K562 (cell line): ENCODE results near the gene FNBP1. TPM values are rescaled to one million over a fixed set of nuclear protein-coding genes. Genes with fewer than 3 reads are reported as not detected.

ENCODE experiments used
- ATAC-seq: fragments of 200-7000 bp; cut with Tn5 transposase; 3 replicates; pipeline ENCODE4 v1.9.1; 2020; ENCODE audit warnings: moderate library complexity
- BruUV-seq: library from RNA; stranded (reverse); fragments of 400-500 nt; replicated peaks from 2 replicates; lab custom pipeline; 2021; lab: Mats Ljungman, UMichigan
- CTCF ChIA-PET: fragments of 300-600 bp; formaldehyde crosslinking; extraction: SDS; loops from one replicate; lab custom pipeline; 2021; ENCODE audit warnings: low intra/inter-chr PET ratio; lab: Yijun Ruan, JAX
- POLR2A ChIA-PET: fragments of 300-600, 350-650 bp; sonication (Branson Sonifier 250); formaldehyde crosslinking; extraction: SDS; loops from one replicate; lab custom pipeline; 2021; ENCODE audit warnings: antibody characterized with exemption, inconsistent platforms; lab: Yijun Ruan, JAX
- DNase-seq, 4 experiments: peaks; one replicate each; pipeline versions ENCODE4 v3.0.0 to v3.0.0-alpha.2; 2011 to 2018; ENCODE audit warnings: low spot score in 3 of 4, mixed read lengths in 3 of 4; ENCODE audit errors: extremely low read depth in 1 of 4
- FAIRE-seq: peaks from 2 replicates; lab custom pipeline; 2011; peaks lifted over from hg19 to GRCh38; lab: Jason Lieb, UNC
- H2AFZ ChIP-seq: 2 replicates; pipeline ENCODE4 v1.6.0; 2011; ENCODE audit warnings: low read depth, low read length, control low read depth, inconsistent platforms
- H3K27ac ChIP-seq: fragments of 200-600 bp; 3 replicates; pipeline ENCODE4 v1.8.0; 2011; ENCODE audit warnings: low read depth, mild to moderate bottlenecking, control low read depth, inconsistent platforms, low read length, moderate library complexity, mixed read lengths; ENCODE audit errors: extremely low read depth
- H3K27me3 ChIP-seq, 2 experiments: fragments of 300-600 bp in 1 of 2; 2 replicates in 1 of 2; 3 replicates in 1 of 2; pipeline versions ENCODE4 v1.6.0 to v1.8.0; 2011; ENCODE audit warnings: inconsistent platforms in 2 of 2, low read length in 2 of 2, mild to moderate bottlenecking in 1 of 2, mixed read lengths in 1 of 2, moderate library complexity in 1 of 2; ENCODE audit not compliant: control insufficient read depth in 2 of 2, insufficient read depth in 2 of 2
- H3K36me3 ChIP-seq: fragments of 300-600 bp; 3 replicates; pipeline ENCODE4 v1.8.0; 2011; ENCODE audit warnings: mild to moderate bottlenecking, low read length, inconsistent platforms; ENCODE audit not compliant: control insufficient read depth, insufficient read depth
- H3K4me1 ChIP-seq, 2 experiments: fragments of 200-600 bp in 1 of 2; replicated peaks in 1 of 2; 2 replicates in 1 of 2; 3 replicates in 1 of 2; pipeline versions ENCODE4 v1.5.1 to v1.8.0; 2011; ENCODE audit warnings: inconsistent platforms in 2 of 2, low read length in 2 of 2, mild to moderate bottlenecking in 1 of 2, mixed read lengths in 1 of 2, moderate library complexity in 1 of 2; ENCODE audit not compliant: control insufficient read depth in 2 of 2, insufficient read depth in 2 of 2
- H3K4me2 ChIP-seq: 2 replicates; pipeline ENCODE4 v1.6.1; 2011; ENCODE audit warnings: low read length, control low read depth, inconsistent platforms, mixed read lengths; ENCODE audit not compliant: insufficient read depth
- H3K4me3 ChIP-seq: fragments of 200-600 bp; sonication (generic), shearing (Covaris generic); 2 replicates; pipeline ENCODE4 v1.5.1; 2016; ENCODE audit warnings: control low read depth, inconsistent platforms
- H3K79me2 ChIP-seq: fragments of 200-600 bp; 3 replicates; pipeline ENCODE4 v1.8.0; 2011; ENCODE audit warnings: low read length, inconsistent platforms; ENCODE audit not compliant: control insufficient read depth, insufficient read depth
- H3K9ac ChIP-seq, 2 experiments: 2 replicates each; pipeline versions ENCODE4 v1.6.0 to v1.6.1; 2011; ENCODE audit warnings: low read depth in 2 of 2, low read length in 2 of 2, control low read depth in 1 of 2, inconsistent platforms in 1 of 2, mild to moderate bottlenecking in 1 of 2, mixed read lengths in 1 of 2; ENCODE audit not compliant: insufficient read depth in 1 of 2
- H3K9me1 ChIP-seq: one replicate; pipeline ENCODE4 v1.6.0; 2011; ENCODE audit warnings: inconsistent platforms, mild to moderate bottlenecking, low read length, moderate library complexity; ENCODE audit not compliant: control insufficient read depth, insufficient read depth
- H3K9me3 ChIP-seq: replicated peaks from 2 replicates; pipeline ENCODE4 v1.5.1; 2011; ENCODE audit warnings: low read depth, low read length, inconsistent platforms; ENCODE audit not compliant: control insufficient read depth, insufficient read depth
- H4K20me1 ChIP-seq: replicated peaks from 2 replicates; pipeline ENCODE4 v1.6.1; 2011; ENCODE audit warnings: low read length, inconsistent platforms, mixed read lengths; ENCODE audit not compliant: control insufficient read depth, insufficient read depth
- ARID3B ChIP-seq: fragments of 250-450 bp; sonication (Bioruptor Pico); IDR thresholded peaks from 2 replicates; pipeline ENCODE4 v1.4.0; 2020; ENCODE audit warnings: borderline replicate concordance
- ERF ChIP-seq: fragments of 450-650 bp; formaldehyde crosslinking; IDR thresholded peaks from 2 replicates; pipeline ENCODE4 v1.4.0; 2020; ENCODE audit warnings: mild to moderate bottlenecking, mixed read lengths
- GATAD2B ChIP-seq: fragments of 450-650 bp; IDR thresholded peaks from 2 replicates; pipeline ENCODE4 v1.6.1; 2017; ENCODE audit warnings: mild to moderate bottlenecking, borderline replicate concordance
- SP2 ChIP-seq: IDR thresholded peaks from 2 replicates; pipeline ENCODE4 v1.6.1; 2011; ENCODE audit warnings: mild to moderate bottlenecking, low read depth, low read length, moderate library complexity; ENCODE audit not compliant: poor library complexity, severe bottlenecking; ENCODE audit errors: extremely low read depth
- TBP ChIP-seq: optimal IDR thresholded peaks from 2 replicates; pipeline ENCODE3; 2011; ENCODE audit warnings: low read depth, low read length, improper control_type of control experiment
- U2AF2 ChIP-seq: fragments of 200-400 bp; formaldehyde crosslinking; optimal IDR thresholded peaks from 2 replicates; pipeline ENCODE3; 2017; ENCODE audit warnings: low read depth, mild to moderate bottlenecking, low read length
- UBTF ChIP-seq, 2 experiments: IDR thresholded peaks; 2 replicates each; pipeline ENCODE4 v1.6.1; 2012; ENCODE audit warnings: improper control_type of control experiment in 2 of 2, low read depth in 2 of 2, low read length in 2 of 2, borderline replicate concordance in 1 of 2
- ZKSCAN1 ChIP-seq: fragments of 150-350 bp; IDR thresholded peaks from 2 replicates; pipeline ENCODE4 v1.6.1; 2016; ENCODE audit warnings: low read depth, low read length
- ZNF133 ChIP-seq: fragments of 250-450 bp; sonication (Bioruptor Pico); IDR thresholded peaks from 2 replicates; pipeline ENCODE4 v1.4.0; 2020; ENCODE audit warnings: mild to moderate bottlenecking
- ZNF717 ChIP-seq: fragments of 250-450 bp; sonication (Bioruptor Pico); IDR thresholded peaks from 2 replicates; pipeline ENCODE4 v1.5.0; 2021
- ZSCAN29 ChIP-seq: fragments of 450-650 bp; IDR thresholded peaks from 2 replicates; pipeline ENCODE4 v1.6.1; 2017
- WGBS: fragments of 100-300 bp; shearing (Covaris generic); methylation state at CpG from one replicate; pipeline ENCODE4 v1.1.6; 2016; ENCODE audit warnings: low coverage, mixed read lengths; ENCODE audit not compliant: insufficient coverage; ENCODE audit errors: missing lambda C conversion rate; 5-methylcytosine and 5-hydroxymethylcytosine counted together
- in situ Hi-C: fragments of 300-500 bp; cut with MboI; formaldehyde crosslinking; loops from 4 replicates; pipeline ENCODE4 v1.15.0; 2018; ENCODE audit warnings: inconsistent platforms, mixed read lengths
- intact Hi-C: fragments of 100-400 bp; cut with micrococcal nuclease; formaldehyde crosslinking; loops from 2 replicates; pipeline ENCODE4 v1.14.2; 2022
- polyA plus RNA-seq, 8 experiments: library from polyadenylated mRNA; depleted of rRNA in 4 of 8; stranded (reverse) in 5 of 8; unstranded in 3 of 8; fragments of >200 nt; fragmentation: Nextera tagmentation in 2 of 8; fragmentation: Illumina TruSeq in 1 of 8; extraction: Ambion mirVana in 2 of 8; extraction: Trizol in 1 of 8; gene quantifications; 2 replicates each; pipeline versions ENCODE4 v1.2.1 to v1.2.3, GENCODE V29; 2011 to 2014; ENCODE audit warnings: inconsistent platforms in 1 of 8, missing spikeins in 1 of 8
- total RNA-seq, 7 experiments: library from RNA; depleted of rRNA in 6 of 7; stranded (reverse); fragments of >200 nt in 6 of 7; fragmentation: Illumina TruSeq in 2 of 7; extraction: Trizol in 2 of 7; gene quantifications; 2 replicates each; pipeline versions ENCODE4 v1.2.1 to v1.2.3, GENCODE V29; 2011 to 2021; ENCODE audit warnings: low replicate concordance in 1 of 7

The FNBP1 gene
- total and polyA plus RNA-seq, 9 of the 15 experiments (the other 6 are each of a cell fraction or from before 2014, with no cell fraction given) = 1.8 to 14.9 (median 7.6) TPM

DNA sequence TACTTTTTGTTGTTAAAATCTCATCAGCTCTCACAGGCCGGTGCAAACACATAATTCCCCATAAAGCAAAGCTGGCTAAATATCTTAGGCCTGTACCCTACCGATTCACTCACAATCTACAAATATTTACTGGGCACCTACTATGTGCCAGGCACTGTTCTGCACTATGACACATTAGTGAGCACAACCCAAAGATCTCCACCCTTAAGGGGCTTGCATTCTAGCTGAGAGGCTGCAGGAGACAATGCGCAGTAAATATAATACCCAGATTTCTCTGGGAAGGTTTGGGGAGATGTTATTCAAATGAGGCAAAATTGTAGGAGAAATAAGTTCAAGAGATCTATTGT is 53.7 kb downstream of the FNBP1 start:
- no peaks in the 10 kb centered on the region for H4K20me1 ChIP-seq
- no peak for ATAC-seq
- CTCF ChIA-PET = no interaction called here
- H3K36me3 ChIP-seq = no peaks in the 10 kb centered on the region
- no peak overlapping the region for H3K4me3 ChIP-seq
- 67% methylated on average over 3 of the region's 3 CpGs for WGBS
- H3K27me3 ChIP-seq = no peaks in the 10 kb centered on the region
- H3K9me3 ChIP-seq = no peaks in the 10 kb centered on the region
- TF ChIP-seq ZNF717 (no peak), ZKSCAN1 (0 out of 2 replicates have a peak, but pooled peaks have one; percentile 23)
- no peak overlapping the region for H3K9ac ChIP-seq
- DNase-seq = no peak
- no TSS peak for BruUV-seq
- FAIRE-seq = no peak
- intact Hi-C loops (no loop called here), in situ Hi-C loops (no loop called here)
- no peaks in the 10 kb centered on the region for H3K9me1 ChIP-seq
- no peak overlapping the region for H2AFZ ChIP-seq
- H3K4me2 ChIP-seq = no peak overlapping the region
- no peaks in the 10 kb centered on the region for H3K79me2 ChIP-seq
- H3K4me1 ChIP-seq = peaks cover 0 to 5% of the 10 kb centered on the region in 2 experiments; a peak in 4 of 5 replicates
- POLR2A ChIA-PET = interaction anchor here (1.1 kb wide), 1 partner anchor 33 kb away, joined by 4 read pairs; no protein-coding TSS in a partner anchor
- H3K27ac ChIP-seq = no peak overlapping the region

DNA sequence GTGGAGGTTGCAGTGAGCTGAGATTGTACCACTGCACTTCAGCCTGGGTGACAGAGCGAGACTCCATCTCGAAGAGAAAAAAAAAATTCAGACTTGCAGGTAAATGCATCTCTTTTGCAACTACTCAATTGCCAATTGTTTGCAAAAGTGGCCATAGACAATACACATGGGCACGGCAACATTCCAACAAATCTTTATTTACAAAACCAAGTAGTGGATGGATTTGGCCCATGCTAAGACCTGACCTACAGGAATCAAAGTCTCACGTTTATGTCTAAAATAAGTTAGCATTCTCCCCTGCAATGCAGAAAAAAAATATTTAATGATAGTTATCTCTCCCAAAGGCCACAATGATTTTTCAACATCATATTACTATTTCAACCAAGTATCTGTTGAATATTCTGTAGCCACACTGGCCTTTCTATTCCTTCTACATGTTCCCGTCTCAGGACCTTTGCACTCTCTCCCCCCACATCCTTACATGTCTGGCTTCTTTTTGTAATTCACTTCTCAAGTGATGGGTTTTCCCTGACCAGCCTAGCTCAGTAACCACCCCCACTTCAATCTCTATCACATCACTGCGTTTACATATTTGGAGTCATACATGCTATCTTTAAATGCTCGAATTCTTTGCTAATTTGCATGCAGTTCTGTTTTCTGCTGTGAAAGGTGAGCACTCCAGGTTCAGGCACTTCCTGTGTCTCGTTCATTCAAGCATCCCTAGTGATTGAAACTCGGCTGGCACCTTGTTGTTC is 54.2 kb downstream of the FNBP1 start:
- Histone ChIP-seq H3K27me3 (no peaks in the 10 kb centered on the region), H3K9ac (no peak overlapping the region), H3K4me3 (no peak overlapping the region), H3K9me1 (no peaks in the 10 kb centered on the region), H3K4me1 (peaks cover 0 to 5% of the 10 kb centered on the region in 2 experiments; a peak in 4 of 5 replicates), H3K4me2 (no peak overlapping the region), H3K79me2 (no peaks in the 10 kb centered on the region), H2AFZ (no peak overlapping the region), H3K27ac (no peak overlapping the region), H3K36me3 (no peaks in the 10 kb centered on the region), H4K20me1 (no peaks in the 10 kb centered on the region), H3K9me3 (no peaks in the 10 kb centered on the region)
- CTCF ChIA-PET = no interaction called here
- in situ Hi-C loops = no loop called here
- no peak for TF ChIP-seq GATAD2B
- no peak for TF ChIP-seq ZNF133 (CRISPR knock-in tag)
- no peak for TF ChIP-seq U2AF2
- no peak for TF ChIP-seq UBTF (IDR thresholded peaks at IDR 0.05; ENCODE audit: borderline replicate concordance in 1 of 2, low read depth in 2 of 2, low read length in 2 of 2)
- TF ChIP-seq TBP = no peak
- TF ChIP-seq ERF (CRISPR knock-in tag) = no peak
- no peak for TF ChIP-seq ZSCAN29
- no peak for TF ChIP-seq ARID3B (CRISPR knock-in tag)
- no peak for TF ChIP-seq SP2
- BruUV-seq = no TSS peak
- intact Hi-C loops = no loop called here
- POLR2A ChIA-PET = interaction anchor here (0.6 kb wide), 1 partner anchor 59 kb away, joined by 3 read pairs; no protein-coding TSS in a partner anchor
- ATAC-seq (no peak), FAIRE-seq (no peak), DNase-seq (no peak)
- 42% methylated on average over 8 of the region's 9 CpGs for WGBS
